Mesothelial cell of epicardium (in vitro differentiated cells): ENCODE data around the gene KRAS. TPM values are rescaled to one million over a fixed set of nuclear protein-coding genes. Genes with fewer than 3 reads are reported as not detected.

Experiments used
- DNase-seq, 2 experiments: peaks; one replicate each; pipeline ENCODE4 v3.0.0; 2021; ENCODE audit warnings: low spot score in 2 of 2; ENCODE audit not compliant: unreplicated experiment in 2 of 2
- H3K27ac Mint-ChIP-seq: 2 replicates; pipeline ENCODE4 v1.8.0; 2021; ENCODE audit warnings: mixed read lengths
- H3K27me3 Mint-ChIP-seq: 2 replicates; pipeline ENCODE4 v1.8.0; 2021; ENCODE audit warnings: low read depth, mixed read lengths
- H3K36me3 Mint-ChIP-seq: 2 replicates; pipeline ENCODE4 v1.8.0; 2021; ENCODE audit warnings: mixed read lengths
- H3K4me1 Mint-ChIP-seq: 2 replicates; pipeline ENCODE4 v1.8.0; 2021; ENCODE audit warnings: mixed read lengths
- H3K4me3 Mint-ChIP-seq: 2 replicates; pipeline ENCODE4 v1.8.0; 2021; ENCODE audit warnings: mild to moderate bottlenecking, moderate library complexity, mixed read lengths
- H3K9me3 Mint-ChIP-seq: 2 replicates; pipeline ENCODE4 v1.8.0; 2021; ENCODE audit warnings: mixed read lengths
- total RNA-seq: library from RNA; stranded (reverse); gene quantifications from 3 replicates; pipeline ENCODE4 v1.2.1, GENCODE V29; 2021
- TF ChIP-seq, protein P1 (sequence below): fragments of 200-600 bp; sonication (generic); IDR thresholded peaks from one replicate; pipeline ENCODE4 v1.5.0; 2021; ENCODE audit warnings: antibody characterized with exemption; ENCODE audit not compliant: unreplicated experiment

Gene KRAS
- total RNA-seq, 1 donor from 2014 or later: 37.9 TPM

- no peaks in the 10 kb centered on the region for H3K27me3 Mint-ChIP-seq
- TF ChIP-seq, protein P1, sequence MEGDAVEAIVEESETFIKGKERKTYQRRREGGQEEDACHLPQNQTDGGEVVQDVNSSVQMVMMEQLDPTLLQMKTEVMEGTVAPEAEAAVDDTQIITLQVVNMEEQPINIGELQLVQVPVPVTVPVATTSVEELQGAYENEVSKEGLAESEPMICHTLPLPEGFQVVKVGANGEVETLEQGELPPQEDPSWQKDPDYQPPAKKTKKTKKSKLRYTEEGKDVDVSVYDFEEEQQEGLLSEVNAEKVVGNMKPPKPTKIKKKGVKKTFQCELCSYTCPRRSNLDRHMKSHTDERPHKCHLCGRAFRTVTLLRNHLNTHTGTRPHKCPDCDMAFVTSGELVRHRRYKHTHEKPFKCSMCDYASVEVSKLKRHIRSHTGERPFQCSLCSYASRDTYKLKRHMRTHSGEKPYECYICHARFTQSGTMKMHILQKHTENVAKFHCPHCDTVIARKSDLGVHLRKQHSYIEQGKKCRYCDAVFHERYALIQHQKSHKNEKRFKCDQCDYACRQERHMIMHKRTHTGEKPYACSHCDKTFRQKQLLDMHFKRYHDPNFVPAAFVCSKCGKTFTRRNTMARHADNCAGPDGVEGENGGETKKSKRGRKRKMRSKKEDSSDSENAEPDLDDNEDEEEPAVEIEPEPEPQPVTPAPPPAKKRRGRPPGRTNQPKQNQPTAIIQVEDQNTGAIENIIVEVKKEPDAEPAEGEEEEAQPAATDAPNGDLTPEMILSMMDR: no peak
- H3K4me1 Mint-ChIP-seq: peaks cover 13% of the 10 kb centered on the region
- no peak overlapping the region for H3K4me3 Mint-ChIP-seq
- peak in 1 of 2 experiments; percentile 48 for DNase-seq
- H3K36me3 Mint-ChIP-seq: no peaks in the 10 kb centered on the region
- H3K9me3 Mint-ChIP-seq: no peaks in the 10 kb centered on the region
- peak overlapping the region; percentile 40 for H3K27ac Mint-ChIP-seq
Observed at GRCh38 chr12:25276199-25276937, 25.6 kb upstream of the KRAS start.

DNA sequence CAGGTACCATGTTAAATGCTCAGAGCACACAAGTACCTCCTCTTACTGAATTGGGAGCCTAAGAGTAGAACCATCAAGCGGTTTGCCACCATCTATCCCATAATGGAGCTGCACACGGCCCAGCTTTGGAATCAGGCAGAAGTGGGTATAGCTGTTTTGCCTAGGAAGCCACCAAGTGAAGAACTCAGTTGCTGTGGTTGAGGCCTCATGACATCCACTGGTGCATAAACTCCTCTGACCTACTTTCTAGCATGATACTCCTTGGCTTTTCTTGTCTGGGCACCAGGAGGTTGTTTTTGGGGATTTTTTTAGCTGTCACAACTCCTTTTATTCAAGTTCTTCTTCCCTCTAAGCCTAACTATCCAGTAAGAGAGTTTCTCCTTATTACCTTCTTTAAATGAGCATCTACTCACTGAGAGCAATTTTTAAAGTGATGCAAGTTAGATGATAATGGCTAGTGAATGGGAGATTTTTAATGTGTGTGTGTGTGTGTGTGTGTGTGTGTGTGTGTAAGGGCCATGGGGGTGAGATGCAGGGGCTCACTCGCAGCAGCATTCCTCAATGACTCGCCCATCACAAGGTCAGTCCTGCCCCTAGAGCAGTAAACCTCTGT, 20.9 kb upstream of the KRAS start:
- no peaks in the 10 kb centered on the region for H3K9me3 Mint-ChIP-seq

GRCh38 chr12:25269701-25270100, 19.0 kb upstream of the KRAS start:
- H3K4me1 Mint-ChIP-seq: peaks cover 33% of the 10 kb centered on the region
- no peaks in the 10 kb centered on the region for H3K27me3 Mint-ChIP-seq
- H3K4me3 Mint-ChIP-seq: no peak overlapping the region
- H3K36me3 Mint-ChIP-seq: no peaks in the 10 kb centered on the region
- DNase-seq: no peak
- no peaks in the 10 kb centered on the region for H3K9me3 Mint-ChIP-seq
- TF ChIP-seq, protein P1: no peak
- H3K27ac Mint-ChIP-seq: no peak overlapping the region

More for the DNA sequence above, 20.9 kb upstream of the KRAS start:
- Mint-ChIP-seq H3K27ac (no peak overlapping the region), H3K4me3 (no peak overlapping the region), H3K4me1 (peaks cover 26% of the 10 kb centered on the region), H3K27me3 (no peaks in the 10 kb centered on the region), H3K36me3 (no peaks in the 10 kb centered on the region)
- no peak for DNase-seq
- TF ChIP-seq, protein P1: no peak

- Mint-ChIP-seq H3K4me3 (no peak overlapping the region), H3K27ac (peak overlapping the region; percentile 91), H3K27me3 (no peaks in the 10 kb centered on the region), H3K36me3 (no peaks in the 10 kb centered on the region), H3K4me1 (peaks cover 49% of the 10 kb centered on the region), H3K9me3 (no peaks in the 10 kb centered on the region)
- DNase-seq: peak in 1 of 2 experiments; percentile 31
- TF ChIP-seq, protein P1: no peak
Observed at GRCh38 chr12:25266497-25266896, 15.8 kb upstream of the KRAS start.

GRCh38 chr12:25264862-25265261, 14.1 kb upstream of the KRAS start:
- H3K4me1 Mint-ChIP-seq: peaks cover 49% of the 10 kb centered on the region
- peaks cover 8% of the 10 kb centered on the region for H3K9me3 Mint-ChIP-seq
- TF ChIP-seq, protein P1: no peak
- no peak for DNase-seq
- H3K4me3 Mint-ChIP-seq: no peak overlapping the region
- no peaks in the 10 kb centered on the region for H3K36me3 Mint-ChIP-seq
- H3K27ac Mint-ChIP-seq: no peak overlapping the region
- H3K27me3 Mint-ChIP-seq: no peaks in the 10 kb centered on the region
